ENCODE results near the gene ZDHHC7.

The ZDHHC7 gene

GRCh38 chr16:84948851-84949610 is 62.3 kb downstream of the ZDHHC7 start:
- no peaks in the 10 kb centered on the region for H4K20me1 ChIP-seq (ENCODE audit: insufficient read depth, low read length)
- H2AFZ ChIP-seq (ENCODE audit: low read depth, low read length): no peak overlapping the region
- TF ChIP-seq CTCF (IDR thresholded peaks at IDR 0.05; ENCODE audit: low read depth, low read length): no peak
- TF ChIP-seq EZH2phosphoT487 (IDR thresholded peaks at IDR 0.05; ENCODE audit: low read depth): no peak
- H3K36me3 ChIP-seq (replicated peaks; ENCODE audit: low read depth, low read length): no peaks in the 10 kb centered on the region
- peaks cover 10% of the 10 kb centered on the region; the same call in 1 of the 2 replicates for H3K27me3 ChIP-seq (ENCODE audit: low read depth, low read length)
- no peaks in the 10 kb centered on the region for H3K79me2 ChIP-seq (ENCODE audit: low read length)
- H3K9me3 ChIP-seq (ENCODE audit: insufficient read depth, low read length): no peaks in the 10 kb centered on the region
- no peaks in the 10 kb centered on the region for H3K4me1 ChIP-seq (ENCODE audit: low read length)
- no peak overlapping the region for H3K27ac ChIP-seq (ENCODE audit: low read length)
- no peak overlapping the region for H3K4me2 ChIP-seq (ENCODE audit: low read length)
- H3K9ac ChIP-seq (ENCODE audit: low read length): no peak overlapping the region
- no peak overlapping the region for H3K4me3 ChIP-seq (ENCODE audit: low read length)

- H3K27ac ChIP-seq (ENCODE audit: low read length): no peak overlapping the region
- H3K9ac ChIP-seq (ENCODE audit: low read length): no peak overlapping the region
- H3K9me3 ChIP-seq (ENCODE audit: insufficient read depth, low read length): no peaks in the 10 kb centered on the region
- H3K4me2 ChIP-seq (ENCODE audit: low read length): no peak overlapping the region
- no peak overlapping the region for H3K4me3 ChIP-seq (ENCODE audit: low read length)
- no peaks in the 10 kb centered on the region for H3K79me2 ChIP-seq (ENCODE audit: low read length)
- H3K36me3 ChIP-seq (replicated peaks; ENCODE audit: low read depth, low read length): no peaks in the 10 kb centered on the region
- H4K20me1 ChIP-seq (ENCODE audit: insufficient read depth, low read length): no peaks in the 10 kb centered on the region
- no peaks in the 10 kb centered on the region for H3K4me1 ChIP-seq (ENCODE audit: low read length)
- peaks cover 10% of the 10 kb centered on the region; the same call in 1 of the 2 replicates for H3K27me3 ChIP-seq (ENCODE audit: low read depth, low read length)
- H2AFZ ChIP-seq (ENCODE audit: low read depth, low read length): no peak overlapping the region
- no peak for TF ChIP-seq EZH2phosphoT487 (IDR thresholded peaks at IDR 0.05; ENCODE audit: low read depth)
- TF ChIP-seq CTCF (IDR thresholded peaks at IDR 0.05; ENCODE audit: low read depth, low read length): no peak
Observed at GRCh38 chr16:84947996-84948850, 63.1 kb downstream of the ZDHHC7 start.

- Histone ChIP-seq H4K20me1 (ENCODE audit: insufficient read depth, low read length) (no peaks in the 10 kb centered on the region), H3K4me3 (ENCODE audit: low read length) (no peak overlapping the region), H3K4me1 (ENCODE audit: low read length) (no peaks in the 10 kb centered on the region), H3K9ac (ENCODE audit: low read length) (no peak overlapping the region), H3K27me3 (ENCODE audit: low read depth, low read length) (peaks cover 10% of the 10 kb centered on the region; the same call in 1 of the 2 replicates), H3K27ac (ENCODE audit: low read length) (no peak overlapping the region), H3K9me3 (ENCODE audit: insufficient read depth, low read length) (no peaks in the 10 kb centered on the region), H3K36me3 (replicated peaks; ENCODE audit: low read depth, low read length) (no peaks in the 10 kb centered on the region), H3K79me2 (ENCODE audit: low read length) (no peaks in the 10 kb centered on the region), H3K4me2 (ENCODE audit: low read length) (no peak overlapping the region), H2AFZ (ENCODE audit: low read depth, low read length) (no peak overlapping the region)
- TF ChIP-seq EZH2phosphoT487 (IDR thresholded peaks at IDR 0.05; ENCODE audit: low read depth) (no peak), CTCF (IDR thresholded peaks at IDR 0.05; ENCODE audit: low read depth, low read length) (no peak)
Observed at GRCh38 chr16:84947022-84947421, 64.3 kb downstream of the ZDHHC7 start.

- TF ChIP-seq CTCF (IDR thresholded peaks at IDR 0.05; ENCODE audit: low read depth, low read length): no peak
- no peak for TF ChIP-seq EZH2phosphoT487 (IDR thresholded peaks at IDR 0.05; ENCODE audit: low read depth)
- Histone ChIP-seq H3K9ac (ENCODE audit: low read length) (no peak overlapping the region), H3K4me1 (ENCODE audit: low read length) (no peaks in the 10 kb centered on the region), H3K79me2 (ENCODE audit: low read length) (no peaks in the 10 kb centered on the region), H3K4me2 (ENCODE audit: low read length) (no peak overlapping the region), H3K27ac (ENCODE audit: low read length) (no peak overlapping the region), H4K20me1 (ENCODE audit: insufficient read depth, low read length) (no peaks in the 10 kb centered on the region), H2AFZ (ENCODE audit: low read depth, low read length) (no peak overlapping the region), H3K4me3 (ENCODE audit: low read length) (no peak overlapping the region), H3K27me3 (ENCODE audit: low read depth, low read length) (0 out of 2 replicates have a peak, but pooled peaks cover 7% of the 10 kb centered on the region), H3K9me3 (ENCODE audit: insufficient read depth, low read length) (no peaks in the 10 kb centered on the region), H3K36me3 (replicated peaks; ENCODE audit: low read depth, low read length) (no peaks in the 10 kb centered on the region)
Observed at GRCh38 chr16:84943620-84944019, 67.7 kb downstream of the ZDHHC7 start.
